ENCODE measurements around the gene TBC1D14. TPM values are rescaled to one million over a fixed set of nuclear protein-coding genes. Genes with fewer than 3 reads are reported as not detected.

Gene TBC1D14
- total RNA-seq, 1 donor from 2014 or later = 43.3 TPM

- no peak overlapping the region for H3K4me3 ChIP-seq (ENCODE audit: low read depth, low read length)
- TF ChIP-seq CTCF (conservative IDR thresholded peaks at IDR 0.05; ENCODE audit: low read depth, low read length) = no peak
- DNase-seq (ENCODE audit: low read depth) = no peak
Observed at GRCh38 chr4:6983544-6984142, 74.0 kb downstream of the TBC1D14 start.

- H3K4me3 ChIP-seq (ENCODE audit: low read depth, low read length) = no peak overlapping the region
- DNase-seq (ENCODE audit: low read depth) = no peak
- TF ChIP-seq CTCF (conservative IDR thresholded peaks at IDR 0.05; ENCODE audit: low read depth, low read length) = no peak
Observed at GRCh38 chr4:6984612-6985425, 75.2 kb downstream of the TBC1D14 start.

GRCh38 chr4:6986072-6986780 lies 76.6 kb downstream of the TBC1D14 start:
- H3K4me3 ChIP-seq (ENCODE audit: low read depth, low read length) = peak overlapping the region; percentile 73
- DNase-seq (ENCODE audit: low read depth) = no peak

GRCh38 chr4:6986781-6987587 lies 77.4 kb downstream of the TBC1D14 start:
- peak overlapping the region; percentile 77 for H3K4me3 ChIP-seq (ENCODE audit: low read depth, low read length)
- DNase-seq (ENCODE audit: low read depth) = no peak
- TF ChIP-seq CTCF (conservative IDR thresholded peaks at IDR 0.05; ENCODE audit: low read depth, low read length) = no peak

More at GRCh38 chr4:6986072-6986780, 76.6 kb downstream of the TBC1D14 start:
- peak; percentile 2 for TF ChIP-seq CTCF (conservative IDR thresholded peaks at IDR 0.05; ENCODE audit: low read depth, low read length)

- no peak for DNase-seq (ENCODE audit: low read depth)
- no peak for TF ChIP-seq CTCF (conservative IDR thresholded peaks at IDR 0.05; ENCODE audit: low read depth, low read length)
- peak overlapping the region; percentile 77 for H3K4me3 ChIP-seq (ENCODE audit: low read depth, low read length)
Observed at GRCh38 chr4:6987588-6987961, 77.9 kb downstream of the TBC1D14 start.

GRCh38 chr4:6988016-6988715 lies 78.5 kb downstream of the TBC1D14 start:
- TF ChIP-seq CTCF (conservative IDR thresholded peaks at IDR 0.05; ENCODE audit: low read depth, low read length) = no peak
- no peak for DNase-seq (ENCODE audit: low read depth)
- H3K4me3 ChIP-seq (ENCODE audit: low read depth, low read length) = peak overlapping the region; percentile 77

Measured in epithelial cell of proximal tubule (primary cell).